Tibial artery (tissue), 4 donors: ENCODE results near the gene BHLHA9.
A peak's percentile ranks its signal among the peaks of the same experiment; 100 is the strongest.

Source experiments
- DNase-seq, 2 donors: peaks; one replicate each; pipeline ENCODE4 v3.0.0-alpha.2; 2019
- H3K27ac ChIP-seq, 2 donors: fragments of 200-600 bp; sonication (generic) in 1 of 2; 1 replicate in 1 of 2; 2 replicates in 1 of 2; pipeline ENCODE4 v1.5.1; 2018 to 2019; ENCODE audit warnings: mild to moderate bottlenecking in 1 of 2
- H3K27me3 ChIP-seq, 2 donors: fragments of 200-600 bp; sonication (generic) in 1 of 2; one replicate each; pipeline versions ENCODE4 v1.5.1 to v1.6.0; 2016 to 2019
- H3K36me3 ChIP-seq, 3 donors: fragments of 200-600 bp; sonication (generic) in 2 of 3; one replicate each; pipeline ENCODE4 v1.5.1; 2016 to 2019; ENCODE audit warnings: mild to moderate bottlenecking in 2 of 3
- H3K4me1 ChIP-seq, 4 donors: fragments of 200-600 bp; sonication (generic) in 2 of 4; 1 replicate in 3 of 4; 2 replicates in 1 of 4; pipeline ENCODE4 v1.5.1; 2016 to 2019
- H3K4me3 ChIP-seq, 2 donors: fragments of 200-600 bp; sonication (generic) in 1 of 2; 1 replicate in 1 of 2; 2 replicates in 1 of 2; pipeline ENCODE4 v1.5.1; 2018 to 2019; ENCODE audit warnings: mild to moderate bottlenecking in 2 of 2
- H3K9me3 ChIP-seq, 3 donors: fragments of 200-600 bp; sonication (generic) in 1 of 3; one replicate each; pipeline ENCODE4 v1.5.1; 2016 to 2019
- intact Hi-C: fragments of 100-400 bp; cut with DNase I; formaldehyde crosslinking; loops from one replicate; pipeline ENCODE4 v1.15.0; 2023; ENCODE audit warnings: low total_unique reads
- TF ChIP-seq, protein P1 (sequence below), 2 experiments: fragments of 200-600 bp in 1 of 2; fragments of 450-650 bp in 1 of 2; IDR thresholded peaks; one replicate each; pipeline ENCODE4 v1.5.1; 2017 to 2019; ENCODE audit warnings: antibody characterized with exemption in 2 of 2, mild to moderate bottlenecking in 1 of 2, moderate library complexity in 1 of 2

Gene BHLHA9

DNA sequence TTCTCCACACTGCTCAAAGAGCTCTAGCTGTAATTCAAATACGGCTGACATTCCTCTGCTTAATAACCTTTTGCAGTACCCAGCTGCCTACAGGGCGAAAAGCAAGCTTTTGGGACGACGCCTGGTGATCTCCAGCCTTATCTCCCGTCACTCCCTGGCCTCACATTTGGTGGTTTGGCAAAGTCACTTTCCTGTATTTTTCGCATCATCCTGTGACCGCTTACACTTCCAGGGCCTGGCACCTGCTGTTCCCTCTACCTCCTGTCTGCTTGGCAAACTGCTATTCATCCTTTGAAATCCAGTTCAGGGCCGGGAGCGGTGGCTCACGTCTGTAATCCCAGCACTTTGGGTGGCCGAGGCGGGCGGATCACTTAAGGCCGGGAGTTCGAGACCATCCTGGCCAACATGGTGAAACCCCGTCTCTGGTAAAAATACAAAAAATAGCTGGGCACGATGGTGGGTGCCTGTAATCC lies 2.7 kb upstream of the BHLHA9 start:
- H3K36me3 ChIP-seq = no peaks in the 10 kb centered on the region
- H3K9me3 ChIP-seq = no peaks in the 10 kb centered on the region
- H3K4me1 ChIP-seq = peaks cover 0 to 31% (median 15%) of the 10 kb centered on the region in 4 donors
- DNase-seq = peak; percentile 55 to 80
- TF ChIP-seq, protein P1, sequence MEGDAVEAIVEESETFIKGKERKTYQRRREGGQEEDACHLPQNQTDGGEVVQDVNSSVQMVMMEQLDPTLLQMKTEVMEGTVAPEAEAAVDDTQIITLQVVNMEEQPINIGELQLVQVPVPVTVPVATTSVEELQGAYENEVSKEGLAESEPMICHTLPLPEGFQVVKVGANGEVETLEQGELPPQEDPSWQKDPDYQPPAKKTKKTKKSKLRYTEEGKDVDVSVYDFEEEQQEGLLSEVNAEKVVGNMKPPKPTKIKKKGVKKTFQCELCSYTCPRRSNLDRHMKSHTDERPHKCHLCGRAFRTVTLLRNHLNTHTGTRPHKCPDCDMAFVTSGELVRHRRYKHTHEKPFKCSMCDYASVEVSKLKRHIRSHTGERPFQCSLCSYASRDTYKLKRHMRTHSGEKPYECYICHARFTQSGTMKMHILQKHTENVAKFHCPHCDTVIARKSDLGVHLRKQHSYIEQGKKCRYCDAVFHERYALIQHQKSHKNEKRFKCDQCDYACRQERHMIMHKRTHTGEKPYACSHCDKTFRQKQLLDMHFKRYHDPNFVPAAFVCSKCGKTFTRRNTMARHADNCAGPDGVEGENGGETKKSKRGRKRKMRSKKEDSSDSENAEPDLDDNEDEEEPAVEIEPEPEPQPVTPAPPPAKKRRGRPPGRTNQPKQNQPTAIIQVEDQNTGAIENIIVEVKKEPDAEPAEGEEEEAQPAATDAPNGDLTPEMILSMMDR (IDR thresholded peaks at IDR 0.05) = no peak
- H3K27me3 ChIP-seq = peaks cover 2 to 31% of the 10 kb centered on the region in 2 donors
- intact Hi-C loops = loop anchor here (10.0 kb wide), 1 partner anchor 377 kb away; the partner anchor contains the start of genes RILP and SCARF1
- H3K27ac ChIP-seq = peak overlapping the region; percentile 94 to 95
- H3K4me3 ChIP-seq = peak overlapping the region; percentile 72 to 80

DNA sequence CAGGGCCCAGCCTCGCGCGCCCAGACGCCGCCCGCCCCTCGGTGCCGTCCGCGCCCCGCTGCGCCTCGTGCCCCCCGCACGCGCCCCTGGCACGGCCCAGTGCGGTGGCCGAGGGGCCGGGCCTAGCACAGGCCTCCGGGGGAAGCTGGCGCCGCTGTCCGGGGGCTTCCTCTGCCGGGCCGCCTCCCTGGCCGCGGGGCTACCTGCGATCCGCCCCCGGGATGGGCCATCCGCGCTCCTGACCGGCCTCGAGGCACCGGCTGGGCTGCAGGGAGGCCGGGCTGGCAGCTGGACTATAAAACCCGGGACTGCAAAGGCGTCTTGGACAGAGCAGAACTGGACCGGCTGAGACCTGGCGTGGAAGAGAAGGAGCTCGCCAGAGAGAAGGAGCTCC lies 783 bp downstream of the BHLHA9 start:
- H3K4me1 ChIP-seq = peaks cover 0 to 35% (median 17%) of the 10 kb centered on the region in 4 donors
- H3K9me3 ChIP-seq = no peaks in the 10 kb centered on the region
- intact Hi-C loops = no loop called here
- no peak overlapping the region for H3K4me3 ChIP-seq
- no peak for DNase-seq
- TF ChIP-seq, protein P1 (IDR thresholded peaks at IDR 0.05) = no peak
- H3K27ac ChIP-seq = no peak overlapping the region
- H3K36me3 ChIP-seq = no peaks in the 10 kb centered on the region
- peaks cover 2 to 36% of the 10 kb centered on the region in 2 donors for H3K27me3 ChIP-seq

DNA sequence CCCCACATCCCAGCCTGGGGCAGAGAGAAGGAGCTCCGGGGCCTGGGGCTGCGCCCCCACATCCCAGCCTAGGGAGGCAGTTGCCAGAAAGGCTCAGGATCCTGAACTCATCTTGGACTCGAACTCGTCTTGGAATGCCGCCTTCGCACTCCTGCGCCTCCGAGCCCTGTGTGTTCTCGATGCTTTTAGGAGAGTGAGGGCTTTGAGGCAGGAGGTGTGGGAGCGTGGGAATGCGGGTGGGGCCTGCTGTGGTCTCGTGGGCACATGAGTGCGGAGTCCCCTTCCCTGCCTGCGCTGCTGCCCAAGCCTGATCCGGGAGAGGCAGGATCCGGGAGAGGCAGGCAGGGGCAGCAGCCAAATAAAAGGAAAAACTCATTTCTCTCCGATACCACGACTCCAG lies 1.2 kb downstream of the BHLHA9 start:
- no peak for DNase-seq
- Histone ChIP-seq H3K36me3 (no peaks in the 10 kb centered on the region), H3K9me3 (no peaks in the 10 kb centered on the region), H3K27me3 (peaks cover 2 to 36% of the 10 kb centered on the region in 2 donors), H3K4me3 (no peak overlapping the region), H3K4me1 (peaks cover 0 to 40% (median 19%) of the 10 kb centered on the region in 4 donors), H3K27ac (no peak overlapping the region)
- TF ChIP-seq, protein P1 (IDR thresholded peaks at IDR 0.05) = no peak
- intact Hi-C loops = no loop called here

DNA sequence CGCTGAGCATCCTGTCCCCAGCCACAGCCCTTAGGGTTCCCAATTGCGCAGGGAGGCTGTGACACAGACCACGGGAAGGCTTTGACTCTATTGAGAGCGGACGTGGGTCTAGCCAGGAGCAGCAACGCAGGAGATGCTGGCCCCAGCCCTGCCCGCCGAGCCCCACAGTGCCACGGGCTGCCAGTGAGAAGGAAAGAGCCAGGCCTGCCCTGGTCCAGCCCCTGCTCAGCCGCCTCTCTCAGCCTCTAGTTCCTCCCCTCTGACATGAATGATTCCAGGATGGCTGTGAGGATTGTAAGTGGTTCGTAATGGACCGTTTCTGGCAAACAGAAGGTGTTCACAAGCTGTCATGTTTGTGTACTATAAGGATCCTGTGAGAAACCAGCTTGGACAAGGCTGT lies 2.5 kb downstream of the BHLHA9 start:
- TF ChIP-seq, protein P1 (IDR thresholded peaks at IDR 0.05) = no peak
- no peak for DNase-seq
- peaks cover 0 to 33% (median 18%) of the 10 kb centered on the region in 4 donors for H3K4me1 ChIP-seq
- no peaks in the 10 kb centered on the region for H3K9me3 ChIP-seq
- H3K27me3 ChIP-seq = peaks cover 2 to 36% of the 10 kb centered on the region in 2 donors
- no peaks in the 10 kb centered on the region for H3K36me3 ChIP-seq
- no peak overlapping the region for H3K4me3 ChIP-seq
- no peak overlapping the region for H3K27ac ChIP-seq
- intact Hi-C loops = no loop called here

DNA sequence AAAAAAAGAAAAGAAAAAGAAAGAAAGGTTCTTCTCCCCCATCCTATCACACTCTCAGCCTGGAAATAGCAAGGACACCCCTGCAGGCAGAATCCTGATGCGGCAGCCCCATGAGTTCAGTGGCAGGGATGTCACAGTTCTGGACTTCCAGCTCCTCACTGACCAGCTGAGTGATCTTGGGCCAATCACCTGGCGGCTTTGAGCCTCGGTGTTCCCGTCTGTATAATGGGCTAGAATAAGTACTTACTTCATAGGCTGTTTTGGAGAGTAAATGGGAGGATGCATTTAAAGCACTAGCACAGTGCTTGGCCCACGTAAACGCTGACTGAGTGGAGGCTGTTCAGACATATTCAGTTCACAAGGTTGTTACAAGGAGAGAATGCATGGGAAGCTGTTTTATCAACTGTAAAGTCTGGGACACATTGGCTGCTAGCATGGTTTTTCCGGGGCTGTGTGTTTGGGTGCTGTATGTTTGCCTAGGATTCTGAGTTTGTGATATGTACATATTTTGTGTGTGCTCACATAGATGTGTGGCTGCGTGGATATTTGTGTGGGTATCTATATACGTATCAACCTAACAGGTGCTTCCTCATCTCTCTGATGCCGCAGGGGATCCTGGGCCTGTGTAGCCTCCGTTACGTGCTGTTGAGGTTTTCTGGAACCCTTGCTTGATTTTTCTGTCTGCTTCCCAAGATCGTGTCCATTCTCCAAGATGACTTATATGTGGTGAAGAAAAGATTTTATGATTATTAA lies 3.4 kb downstream of the BHLHA9 start:
- no peak for DNase-seq
- H3K4me3 ChIP-seq = no peak overlapping the region
- H3K36me3 ChIP-seq = no peaks in the 10 kb centered on the region
- TF ChIP-seq, protein P1 (IDR thresholded peaks at IDR 0.05) = no peak
- peaks cover 0 to 37% (median 16%) of the 10 kb centered on the region in 4 donors for H3K4me1 ChIP-seq
- peaks cover 2 to 36% of the 10 kb centered on the region in 2 donors for H3K27me3 ChIP-seq
- no peaks in the 10 kb centered on the region for H3K9me3 ChIP-seq
- H3K27ac ChIP-seq = no peak overlapping the region
- intact Hi-C loops = no loop called here
